ENCODE measurements around the gene PHF14. TPM values are rescaled to one million over a fixed set of nuclear protein-coding genes. Genes with fewer than 3 reads are reported as not detected.

Gene PHF14
- polyA plus RNA-seq, 1 donor from 2014 or later, result 139 TPM

DNA sequence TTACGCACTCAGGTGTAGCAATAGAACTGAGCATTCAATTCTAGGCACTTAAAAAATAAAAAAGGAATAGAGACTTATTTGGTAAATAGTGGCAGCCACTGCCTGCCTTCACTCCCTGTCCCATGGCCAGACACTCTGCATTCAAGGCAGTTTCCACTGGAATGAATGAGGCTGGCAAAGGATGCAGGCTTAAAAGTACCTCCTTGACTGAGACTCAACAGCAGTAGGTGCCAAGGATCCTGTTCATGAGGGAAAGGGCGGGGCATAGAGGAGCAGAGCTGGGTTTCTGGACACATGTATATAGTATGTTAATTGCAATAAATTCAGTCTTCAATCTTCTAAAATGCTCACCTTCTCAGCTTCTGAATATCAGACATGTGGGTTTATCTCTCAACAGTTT, 242.6 kb downstream of the PHF14 start:
- no peaks in the 10 kb centered on the region for H3K9me3 ChIP-seq (ENCODE audit: low read length)
- no peak overlapping the region for H3K27ac ChIP-seq (ENCODE audit: low read length)
- H4K20me1 ChIP-seq (ENCODE audit: insufficient read depth), result no peaks in the 10 kb centered on the region
- no peak overlapping the region for H2AFZ ChIP-seq (ENCODE audit: low read depth, low read length)
- H3K4me2 ChIP-seq (ENCODE audit: low read length), result no peak overlapping the region
- TF ChIP-seq EP300 (conservative IDR thresholded peaks at IDR 0.05; ENCODE audit: poor library complexity, severe bottlenecking) (no peak), TAF1 (IDR thresholded peaks at IDR 0.05; ENCODE audit: low read depth) (no peak), POLR2AphosphoS5 (IDR thresholded peaks at IDR 0.05) (no peak), MXI1 (conservative IDR thresholded peaks at IDR 0.05; ENCODE audit: poor library complexity, severe bottlenecking) (no peak)
- TF ChIP-seq, protein P1, sequence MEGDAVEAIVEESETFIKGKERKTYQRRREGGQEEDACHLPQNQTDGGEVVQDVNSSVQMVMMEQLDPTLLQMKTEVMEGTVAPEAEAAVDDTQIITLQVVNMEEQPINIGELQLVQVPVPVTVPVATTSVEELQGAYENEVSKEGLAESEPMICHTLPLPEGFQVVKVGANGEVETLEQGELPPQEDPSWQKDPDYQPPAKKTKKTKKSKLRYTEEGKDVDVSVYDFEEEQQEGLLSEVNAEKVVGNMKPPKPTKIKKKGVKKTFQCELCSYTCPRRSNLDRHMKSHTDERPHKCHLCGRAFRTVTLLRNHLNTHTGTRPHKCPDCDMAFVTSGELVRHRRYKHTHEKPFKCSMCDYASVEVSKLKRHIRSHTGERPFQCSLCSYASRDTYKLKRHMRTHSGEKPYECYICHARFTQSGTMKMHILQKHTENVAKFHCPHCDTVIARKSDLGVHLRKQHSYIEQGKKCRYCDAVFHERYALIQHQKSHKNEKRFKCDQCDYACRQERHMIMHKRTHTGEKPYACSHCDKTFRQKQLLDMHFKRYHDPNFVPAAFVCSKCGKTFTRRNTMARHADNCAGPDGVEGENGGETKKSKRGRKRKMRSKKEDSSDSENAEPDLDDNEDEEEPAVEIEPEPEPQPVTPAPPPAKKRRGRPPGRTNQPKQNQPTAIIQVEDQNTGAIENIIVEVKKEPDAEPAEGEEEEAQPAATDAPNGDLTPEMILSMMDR (IDR thresholded peaks at IDR 0.05; ENCODE audit: poor library complexity, severe bottlenecking), result no peak
- TF ChIP-seq, protein P2, sequence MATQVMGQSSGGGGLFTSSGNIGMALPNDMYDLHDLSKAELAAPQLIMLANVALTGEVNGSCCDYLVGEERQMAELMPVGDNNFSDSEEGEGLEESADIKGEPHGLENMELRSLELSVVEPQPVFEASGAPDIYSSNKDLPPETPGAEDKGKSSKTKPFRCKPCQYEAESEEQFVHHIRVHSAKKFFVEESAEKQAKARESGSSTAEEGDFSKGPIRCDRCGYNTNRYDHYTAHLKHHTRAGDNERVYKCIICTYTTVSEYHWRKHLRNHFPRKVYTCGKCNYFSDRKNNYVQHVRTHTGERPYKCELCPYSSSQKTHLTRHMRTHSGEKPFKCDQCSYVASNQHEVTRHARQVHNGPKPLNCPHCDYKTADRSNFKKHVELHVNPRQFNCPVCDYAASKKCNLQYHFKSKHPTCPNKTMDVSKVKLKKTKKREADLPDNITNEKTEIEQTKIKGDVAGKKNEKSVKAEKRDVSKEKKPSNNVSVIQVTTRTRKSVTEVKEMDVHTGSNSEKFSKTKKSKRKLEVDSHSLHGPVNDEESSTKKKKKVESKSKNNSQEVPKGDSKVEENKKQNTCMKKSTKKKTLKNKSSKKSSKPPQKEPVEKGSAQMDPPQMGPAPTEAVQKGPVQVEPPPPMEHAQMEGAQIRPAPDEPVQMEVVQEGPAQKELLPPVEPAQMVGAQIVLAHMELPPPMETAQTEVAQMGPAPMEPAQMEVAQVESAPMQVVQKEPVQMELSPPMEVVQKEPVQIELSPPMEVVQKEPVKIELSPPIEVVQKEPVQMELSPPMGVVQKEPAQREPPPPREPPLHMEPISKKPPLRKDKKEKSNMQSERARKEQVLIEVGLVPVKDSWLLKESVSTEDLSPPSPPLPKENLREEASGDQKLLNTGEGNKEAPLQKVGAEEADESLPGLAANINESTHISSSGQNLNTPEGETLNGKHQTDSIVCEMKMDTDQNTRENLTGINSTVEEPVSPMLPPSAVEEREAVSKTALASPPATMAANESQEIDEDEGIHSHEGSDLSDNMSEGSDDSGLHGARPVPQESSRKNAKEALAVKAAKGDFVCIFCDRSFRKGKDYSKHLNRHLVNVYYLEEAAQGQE (IDR thresholded peaks at IDR 0.05; ENCODE audit: borderline replicate concordance), result no peak
- no peak overlapping the region for H3K9ac ChIP-seq (ENCODE audit: low read length)
- H3K9me2 ChIP-seq (ENCODE audit: insufficient read depth, low read length), result no peaks in the 10 kb centered on the region
- H3K27me3 ChIP-seq (ENCODE audit: insufficient read depth, low read depth, low read length), result no peaks in the 10 kb centered on the region
- no peaks in the 10 kb centered on the region for H3K79me2 ChIP-seq (replicated peaks; ENCODE audit: insufficient read depth, low read length)
- H3F3A ChIP-seq (ENCODE audit: insufficient read depth, low read length, poor library complexity, severe bottlenecking), result no peaks in the 10 kb centered on the region
- no peaks in the 10 kb centered on the region for H3K36me3 ChIP-seq (ENCODE audit: insufficient read depth, low read length)
- H3K4me3 ChIP-seq (ENCODE audit: low read length), result no peak overlapping the region

DNA sequence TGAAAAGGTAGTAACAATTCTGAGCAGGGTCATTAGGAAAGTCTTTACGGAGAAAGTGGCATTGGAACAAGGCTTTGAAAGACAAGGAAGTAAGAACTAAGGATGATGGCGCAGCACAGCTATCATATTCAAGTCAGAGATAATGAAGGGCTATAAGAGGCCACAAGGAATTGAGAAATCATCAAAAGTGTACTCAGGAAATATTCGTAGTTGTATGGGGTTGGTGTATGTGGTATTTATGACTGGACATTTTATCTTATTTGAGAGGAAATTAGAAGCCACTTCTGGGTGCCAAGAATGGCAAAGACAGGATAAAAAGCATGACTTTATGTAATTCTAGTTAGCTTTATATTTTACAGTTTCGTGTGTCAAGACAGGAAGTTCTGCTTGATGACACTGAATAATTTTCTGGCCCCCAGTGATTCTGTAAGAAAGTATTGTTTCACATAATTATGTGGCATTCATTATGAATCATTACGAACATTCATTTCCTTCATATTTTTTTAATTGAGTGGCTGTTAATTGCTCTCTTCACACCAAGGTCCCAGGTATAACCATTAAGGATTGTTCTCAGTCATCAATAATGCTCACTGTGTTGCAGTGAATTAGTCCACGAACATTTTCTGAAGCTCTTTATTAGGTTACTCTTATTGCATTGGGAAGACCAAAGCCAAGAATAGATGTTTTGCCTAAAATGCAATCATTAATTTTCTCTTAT, 244.3 kb downstream of the PHF14 start:
- H3K9me3 ChIP-seq (ENCODE audit: low read length), result no peaks in the 10 kb centered on the region
- H4K20me1 ChIP-seq (ENCODE audit: insufficient read depth), result no peaks in the 10 kb centered on the region
- no peaks in the 10 kb centered on the region for H3K9me2 ChIP-seq (ENCODE audit: insufficient read depth, low read length)
- H3K27ac ChIP-seq (ENCODE audit: low read length), result no peak overlapping the region
- H3F3A ChIP-seq (ENCODE audit: insufficient read depth, low read length, poor library complexity, severe bottlenecking), result no peaks in the 10 kb centered on the region
- no peaks in the 10 kb centered on the region for H3K79me2 ChIP-seq (replicated peaks; ENCODE audit: insufficient read depth, low read length)
- no peak overlapping the region for H3K4me3 ChIP-seq (ENCODE audit: low read length)
- no peak overlapping the region for H3K9ac ChIP-seq (ENCODE audit: low read length)
- H3K27me3 ChIP-seq (ENCODE audit: insufficient read depth, low read depth, low read length), result no peaks in the 10 kb centered on the region
- no peak overlapping the region for H2AFZ ChIP-seq (ENCODE audit: low read depth, low read length)
- no peak for TF ChIP-seq MXI1 (conservative IDR thresholded peaks at IDR 0.05; ENCODE audit: poor library complexity, severe bottlenecking)
- no peak for TF ChIP-seq TAF1 (IDR thresholded peaks at IDR 0.05; ENCODE audit: low read depth)
- TF ChIP-seq, protein P2 (IDR thresholded peaks at IDR 0.05; ENCODE audit: borderline replicate concordance), result no peak
- no peak for TF ChIP-seq RAD21 (conservative IDR thresholded peaks at IDR 0.05)
- TF ChIP-seq POLR2AphosphoS5 (IDR thresholded peaks at IDR 0.05), result no peak
- no peak for TF ChIP-seq EZH2 (IDR thresholded peaks at IDR 0.05; ENCODE audit: borderline replicate concordance, insufficient read depth, low read length, poor library complexity, severe bottlenecking)
- TF ChIP-seq, protein P1 (IDR thresholded peaks at IDR 0.05; ENCODE audit: poor library complexity, severe bottlenecking), result no peak
- H3K4me2 ChIP-seq (ENCODE audit: low read length), result no peak overlapping the region
- no peaks in the 10 kb centered on the region for H3K36me3 ChIP-seq (ENCODE audit: insufficient read depth, low read length)
